NCI-H146 (cell line): Measurements from ENCODE around the gene PXT1.
A peak's percentile ranks its signal among the peaks of the same experiment; 100 is the strongest.
"Not testable (repeated sequence)": the region's sequence is repeated elsewhere in the genome, so short reads cannot be mapped to it uniquely, and the experiment has no call there.

Experiments used
- DNase-seq: peaks from one replicate; lab custom pipeline; 2025; lab: John Stamatoyannopoulos, UW

The PXT1 gene

GRCh38 chr6:36443471-36444428 lies 1.1 kb upstream of the PXT1 start:
- DNase-seq, result peak; percentile 26

- no peak for DNase-seq
Measured at GRCh38 chr6:36442103-36442670, 467 bp downstream of the PXT1 start.

- peak; percentile 94 for DNase-seq
Measured at GRCh38 chr6:36441307-36441894, 1.3 kb downstream of the PXT1 start.

- DNase-seq, result no peak
Measured at GRCh38 chr6:36436466-36436865, 6.2 kb downstream of the PXT1 start.

GRCh38 chr6:36432151-36432671 lies 10.4 kb downstream of the PXT1 start:
- no peak for DNase-seq

GRCh38 chr6:36431197-36431596 lies 11.5 kb downstream of the PXT1 start:
- no peak for DNase-seq

- no peak for DNase-seq
Measured at GRCh38 chr6:36430351-36430750, 12.3 kb downstream of the PXT1 start.

GRCh38 chr6:36428911-36429310 lies 13.7 kb downstream of the PXT1 start:
- DNase-seq, result no peak

- DNase-seq, result no peak
Measured at GRCh38 chr6:36426622-36427021, 16.0 kb downstream of the PXT1 start.

- DNase-seq, result peak; percentile 99
Measured at GRCh38 chr6:36423101-36423824, 19.4 kb downstream of the PXT1 start.

GRCh38 chr6:36422714-36423100 lies 19.9 kb downstream of the PXT1 start:
- peak; percentile 40 for DNase-seq

- DNase-seq, result no peak
Measured at GRCh38 chr6:36419310-36419709, 23.3 kb downstream of the PXT1 start.

- DNase-seq, result peak; percentile 40
Measured at GRCh38 chr6:36418558-36418957, 24.1 kb downstream of the PXT1 start.

- DNase-seq, result no peak
Measured at GRCh38 chr6:36414481-36414880, 28.2 kb downstream of the PXT1 start.

GRCh38 chr6:36413489-36414480 lies 28.9 kb downstream of the PXT1 start:
- DNase-seq, result no peak

GRCh38 chr6:36409718-36410117 lies 32.9 kb downstream of the PXT1 start:
- DNase-seq, result not testable (repeated sequence)

- DNase-seq, result no peak
Measured at GRCh38 chr6:36404164-36404563, 38.5 kb downstream of the PXT1 start.

GRCh38 chr6:36402481-36402880 lies 40.2 kb downstream of the PXT1 start:
- no peak for DNase-seq

GRCh38 chr6:36399970-36400369 lies 42.7 kb downstream of the PXT1 start:
- no peak for DNase-seq

- DNase-seq, result no peak
Measured at GRCh38 chr6:36392621-36393020, 50.0 kb downstream of the PXT1 start.

- DNase-seq, result no peak
Measured at GRCh38 chr6:36389353-36389752, 53.3 kb downstream of the PXT1 start.
